Measurements from ENCODE around the gene RAD23B.

The RAD23B gene

DNA sequence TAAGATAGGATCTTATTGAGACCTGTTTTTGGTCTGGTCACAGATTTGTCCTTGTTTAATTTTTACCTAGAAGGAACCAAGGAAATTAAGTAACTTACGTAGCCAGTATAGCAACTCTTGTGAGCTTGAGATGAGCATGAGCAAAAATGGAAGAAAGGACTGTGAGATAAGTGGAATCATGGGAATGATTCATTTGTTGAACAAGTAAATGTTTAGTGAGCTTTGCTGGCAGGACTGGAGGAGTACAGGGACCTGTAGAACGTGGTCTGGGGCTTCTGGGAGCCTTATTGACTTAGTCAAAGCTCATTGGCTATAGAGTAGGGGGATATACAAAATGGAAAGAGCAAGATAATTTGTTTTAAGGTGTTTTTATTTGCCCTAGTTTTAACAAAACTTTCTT is 3.0 kb downstream of the RAD23B start:
- Histone ChIP-seq H3K27ac (no peak overlapping the region), H3K4me1 (ENCODE audit: control insufficient read depth in 1 of 2, insufficient read depth in 1 of 2, low read depth in 1 of 2, low read length in 1 of 2) (peaks cover 44 to 65% of the 10 kb centered on the region in 2 experiments), H3K27me3 (no peaks in the 10 kb centered on the region), H3K4me3 (ENCODE audit: low read depth in 1 of 2, low read length in 1 of 2) (no peak overlapping the region), H3K36me3 (no peaks in the 10 kb centered on the region), H3K9me3 (no peaks in the 10 kb centered on the region)
- TF ChIP-seq, protein P1, sequence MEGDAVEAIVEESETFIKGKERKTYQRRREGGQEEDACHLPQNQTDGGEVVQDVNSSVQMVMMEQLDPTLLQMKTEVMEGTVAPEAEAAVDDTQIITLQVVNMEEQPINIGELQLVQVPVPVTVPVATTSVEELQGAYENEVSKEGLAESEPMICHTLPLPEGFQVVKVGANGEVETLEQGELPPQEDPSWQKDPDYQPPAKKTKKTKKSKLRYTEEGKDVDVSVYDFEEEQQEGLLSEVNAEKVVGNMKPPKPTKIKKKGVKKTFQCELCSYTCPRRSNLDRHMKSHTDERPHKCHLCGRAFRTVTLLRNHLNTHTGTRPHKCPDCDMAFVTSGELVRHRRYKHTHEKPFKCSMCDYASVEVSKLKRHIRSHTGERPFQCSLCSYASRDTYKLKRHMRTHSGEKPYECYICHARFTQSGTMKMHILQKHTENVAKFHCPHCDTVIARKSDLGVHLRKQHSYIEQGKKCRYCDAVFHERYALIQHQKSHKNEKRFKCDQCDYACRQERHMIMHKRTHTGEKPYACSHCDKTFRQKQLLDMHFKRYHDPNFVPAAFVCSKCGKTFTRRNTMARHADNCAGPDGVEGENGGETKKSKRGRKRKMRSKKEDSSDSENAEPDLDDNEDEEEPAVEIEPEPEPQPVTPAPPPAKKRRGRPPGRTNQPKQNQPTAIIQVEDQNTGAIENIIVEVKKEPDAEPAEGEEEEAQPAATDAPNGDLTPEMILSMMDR (IDR thresholded peaks at IDR 0.05) = no peak

DNA sequence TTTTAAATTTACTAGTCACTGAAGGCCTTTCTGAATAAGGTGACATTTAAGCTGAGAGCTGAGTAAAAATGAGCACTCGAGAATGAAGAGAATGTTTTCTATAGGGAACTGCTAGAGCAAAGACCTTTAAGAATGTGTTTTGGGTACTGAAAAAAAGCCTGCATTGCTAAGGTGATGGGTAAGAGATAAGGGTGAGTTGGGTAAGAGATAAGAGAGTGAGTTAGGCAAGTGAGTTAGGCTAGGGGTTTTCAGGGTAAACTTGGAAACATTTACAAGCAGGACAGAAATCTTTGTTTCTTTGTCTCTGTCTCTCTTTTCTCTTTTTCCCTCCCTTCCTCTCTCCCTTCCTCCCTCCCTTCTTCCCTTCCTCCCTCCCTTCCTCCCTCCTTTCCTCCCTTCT is 5.6 kb downstream of the RAD23B start:
- Histone ChIP-seq H3K27me3 (no peaks in the 10 kb centered on the region), H3K9me3 (no peaks in the 10 kb centered on the region), H3K27ac (no peak overlapping the region), H3K36me3 (no peaks in the 10 kb centered on the region), H3K4me1 (ENCODE audit: control insufficient read depth in 1 of 2, insufficient read depth in 1 of 2, low read depth in 1 of 2, low read length in 1 of 2) (peaks cover 27 to 49% of the 10 kb centered on the region in 2 experiments), H3K4me3 (ENCODE audit: low read depth in 1 of 2, low read length in 1 of 2) (no peak overlapping the region)
- TF ChIP-seq, protein P1 (IDR thresholded peaks at IDR 0.05) = no peak

DNA sequence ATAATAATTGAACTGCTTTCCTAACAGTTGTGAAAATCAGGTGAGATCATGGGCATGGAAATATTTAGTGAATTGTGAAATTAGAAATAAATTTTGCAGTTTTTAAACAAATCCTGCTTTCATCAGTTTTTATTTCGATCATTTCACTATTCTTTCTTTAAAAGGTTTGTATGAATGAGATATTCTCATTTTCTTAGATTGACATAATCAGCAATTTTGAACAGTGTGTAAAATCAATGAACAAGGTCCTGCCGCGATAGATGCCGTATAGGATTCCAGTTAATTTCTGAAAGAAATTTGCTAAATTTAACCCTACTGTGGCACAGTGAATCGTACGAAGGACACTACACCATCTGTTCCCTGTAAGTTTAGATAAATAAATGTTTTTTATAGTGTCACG is 7.5 kb downstream of the RAD23B start:
- H3K36me3 ChIP-seq = no peaks in the 10 kb centered on the region
- peaks cover 10 to 30% of the 10 kb centered on the region in 2 experiments for H3K4me1 ChIP-seq (ENCODE audit: control insufficient read depth in 1 of 2, insufficient read depth in 1 of 2, low read depth in 1 of 2, low read length in 1 of 2)
- no peak overlapping the region for H3K4me3 ChIP-seq (ENCODE audit: low read depth in 1 of 2, low read length in 1 of 2)

DNA sequence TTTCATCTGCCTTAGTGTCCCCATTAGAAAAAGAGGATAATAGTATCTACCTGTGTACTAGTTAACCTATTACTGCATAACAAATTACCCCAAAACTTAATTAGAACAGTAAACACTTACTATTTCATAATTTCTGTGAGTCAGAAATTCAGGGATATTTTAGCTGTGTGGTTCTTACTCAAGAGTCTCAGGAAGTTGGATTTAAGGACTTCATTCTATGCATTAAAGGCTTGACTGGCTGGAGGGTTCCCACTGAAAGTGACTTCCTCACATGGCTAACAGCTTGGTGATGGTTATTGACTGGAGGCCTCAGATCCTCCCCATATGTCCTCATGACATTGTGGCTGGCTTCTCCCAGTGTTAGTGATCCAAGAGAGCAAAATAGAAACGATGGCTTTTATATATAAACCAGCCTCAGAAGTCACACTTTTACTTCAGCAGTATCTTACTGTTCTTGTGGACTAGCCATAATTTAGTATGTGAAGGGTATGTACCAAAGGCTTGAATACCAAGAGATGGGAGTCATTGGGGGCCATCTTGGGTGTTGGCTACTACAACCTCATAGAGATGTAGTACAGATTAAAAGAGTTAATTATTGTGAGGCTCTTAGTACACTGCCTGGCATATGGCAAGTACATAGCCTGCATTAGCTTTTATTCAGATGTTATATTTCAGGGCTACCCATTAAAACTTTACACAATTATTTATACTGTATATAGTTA is 9.9 kb downstream of the RAD23B start:
- Histone ChIP-seq H3K4me1 (ENCODE audit: control insufficient read depth in 1 of 2, insufficient read depth in 1 of 2, low read depth in 1 of 2, low read length in 1 of 2) (peaks cover 0 to 6% of the 10 kb centered on the region in 2 experiments), H3K27me3 (no peaks in the 10 kb centered on the region), H3K36me3 (no peaks in the 10 kb centered on the region), H3K27ac (no peak overlapping the region), H3K4me3 (ENCODE audit: low read depth in 1 of 2, low read length in 1 of 2) (no peak overlapping the region), H3K9me3 (no peaks in the 10 kb centered on the region)
- TF ChIP-seq, protein P1 (IDR thresholded peaks at IDR 0.05) = no peak

More for the DNA sequence above, 7.5 kb downstream of the RAD23B start:
- Histone ChIP-seq H3K27ac (peak overlapping the region; percentile 28), H3K27me3 (no peaks in the 10 kb centered on the region), H3K9me3 (no peaks in the 10 kb centered on the region)
- TF ChIP-seq, protein P1 (IDR thresholded peaks at IDR 0.05) = no peak

DNA sequence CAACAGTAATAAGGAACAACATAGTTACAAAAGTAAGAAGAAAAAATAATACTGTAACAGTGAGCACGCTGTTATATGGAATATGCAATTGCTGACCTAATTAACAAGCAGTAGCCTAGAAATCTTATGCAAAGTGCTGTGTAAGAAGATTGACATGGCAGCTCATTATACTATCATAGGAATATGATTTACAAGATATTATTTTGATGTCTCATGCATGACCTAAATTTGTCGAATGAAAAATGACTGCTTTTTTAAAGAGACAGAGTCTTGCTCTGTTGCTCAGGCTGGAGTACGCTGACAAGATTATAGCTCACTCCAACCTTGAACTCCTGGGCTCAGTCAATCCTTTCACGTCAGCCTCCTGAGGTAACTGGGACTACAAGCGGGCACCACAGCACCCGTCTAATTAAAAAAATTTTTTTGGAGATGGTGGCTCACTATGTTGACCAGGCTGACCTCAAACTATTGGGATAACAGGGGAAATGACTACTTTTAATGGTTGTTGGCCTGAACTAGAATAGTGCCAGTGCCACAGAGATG is 10.5 kb downstream of the RAD23B start:
- no peaks in the 10 kb centered on the region for H3K36me3 ChIP-seq
- no peak overlapping the region for H3K4me3 ChIP-seq (ENCODE audit: low read depth in 1 of 2, low read length in 1 of 2)
- H3K9me3 ChIP-seq = no peaks in the 10 kb centered on the region
- H3K4me1 ChIP-seq (ENCODE audit: control insufficient read depth in 1 of 2, insufficient read depth in 1 of 2, low read depth in 1 of 2, low read length in 1 of 2) = no peaks in the 10 kb centered on the region
- H3K27ac ChIP-seq = no peak overlapping the region
- H3K27me3 ChIP-seq = no peaks in the 10 kb centered on the region
- TF ChIP-seq, protein P1 (IDR thresholded peaks at IDR 0.05) = no peak

All from neutrophil (primary cell).